HG02885 (cell line): ENCODE measurements around the gene ST7.
A peak's percentile ranks its signal among the peaks of the same experiment; 100 is the strongest.
"Not testable (repeated sequence)": the region's sequence is repeated elsewhere in the genome, so short reads cannot be mapped to it uniquely, and the experiment has no call there.

Experiments used
- ATAC-seq: cut with Tn5 transposase; IDR thresholded peaks from one replicate; pipeline ENCODE4 v1.9.1; 2021; ENCODE audit warnings: mild to moderate bottlenecking; ENCODE audit not compliant: unreplicated experiment, poor library complexity

Gene ST7

GRCh38 chr7:117238472-117238871 lies 285.2 kb downstream of the ST7 start:
- ATAC-seq = no peak

DNA sequence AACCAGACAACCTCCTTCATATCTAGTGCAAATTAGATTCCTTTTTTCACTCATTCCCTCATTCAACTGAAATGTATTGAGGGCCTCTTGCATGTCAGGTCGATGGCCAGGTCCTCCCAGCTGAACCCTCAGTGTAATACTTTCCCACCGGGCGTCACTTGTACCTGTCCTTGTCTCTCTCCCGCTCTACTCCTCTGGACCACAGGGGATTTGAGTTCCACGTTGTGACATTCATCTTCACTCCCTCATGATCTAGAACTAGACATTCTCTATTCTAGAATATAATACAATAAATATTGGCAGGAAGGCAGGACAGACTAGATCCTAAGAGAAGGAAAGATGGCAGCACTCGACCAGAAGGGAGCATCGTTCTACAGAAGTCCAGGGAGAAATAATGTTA lies 285.6 kb downstream of the ST7 start:
- no peak for ATAC-seq

GRCh38 chr7:117241088-117241487 lies 287.8 kb downstream of the ST7 start:
- no peak for ATAC-seq

GRCh38 chr7:117243390-117243789 lies 290.1 kb downstream of the ST7 start:
- no peak for ATAC-seq

DNA sequence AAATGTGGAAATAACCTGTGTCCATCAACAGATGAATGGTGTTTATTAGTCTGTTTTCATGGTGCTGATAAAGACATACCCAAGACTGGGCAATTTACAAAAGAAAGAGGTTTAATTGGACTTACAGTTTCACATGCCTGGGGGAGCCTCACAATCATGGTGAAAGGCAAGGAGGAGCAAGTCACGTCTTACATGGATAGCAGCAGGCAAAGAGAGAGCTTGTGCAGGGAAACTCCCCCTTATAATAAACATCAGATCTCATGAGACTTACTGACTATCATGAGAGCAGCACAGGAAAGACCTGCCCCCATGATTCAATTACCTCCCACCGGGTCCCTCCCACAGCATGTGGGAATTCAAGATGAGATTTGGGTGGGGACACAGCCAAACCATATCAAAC lies 292.4 kb downstream of the ST7 start:
- not testable (repeated sequence) for ATAC-seq

DNA sequence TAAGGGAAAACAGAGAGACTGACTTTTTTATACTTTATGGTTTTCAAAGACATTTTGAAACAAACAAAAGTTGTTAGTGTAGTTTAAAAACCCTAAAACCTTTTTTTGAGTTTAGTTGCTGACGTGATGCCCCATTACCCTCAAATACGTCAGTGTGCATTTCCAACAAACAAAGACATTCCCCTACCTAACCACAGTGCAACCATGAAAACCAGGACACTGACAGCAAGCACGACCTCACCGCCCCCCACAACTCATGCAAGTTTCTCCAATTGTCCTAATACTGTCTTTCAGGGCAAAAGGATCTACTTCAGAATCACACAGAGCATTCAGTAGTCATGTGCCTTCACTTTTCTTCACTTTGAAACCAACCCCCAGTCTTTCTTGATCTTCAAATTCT lies 294.5 kb downstream of the ST7 start:
- ATAC-seq = no peak

- no peak for ATAC-seq
These were observed 295.5 kb downstream of the ST7 start for GRCh38 chr7:117248829-117249228.

DNA sequence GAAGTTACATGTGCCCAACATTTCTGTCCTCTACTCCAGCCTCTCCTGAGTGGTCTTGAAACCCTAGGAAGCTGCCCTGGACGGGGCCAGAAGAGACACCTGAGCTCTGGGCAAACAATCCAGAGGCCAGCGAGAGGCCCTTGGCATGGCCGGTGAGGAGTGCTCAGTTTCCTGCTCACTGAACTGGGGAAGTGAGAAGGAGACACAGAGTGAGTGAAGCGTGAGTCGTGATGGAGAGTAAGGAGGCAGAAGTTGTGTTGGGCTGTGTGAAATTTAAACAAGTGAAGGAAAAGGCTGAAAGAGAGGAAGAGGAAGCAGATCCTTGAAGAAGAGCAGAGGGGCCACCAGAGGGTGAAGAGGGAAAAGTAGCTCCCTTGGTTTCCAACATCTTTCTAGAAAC lies 296.4 kb downstream of the ST7 start:
- ATAC-seq = no peak

DNA sequence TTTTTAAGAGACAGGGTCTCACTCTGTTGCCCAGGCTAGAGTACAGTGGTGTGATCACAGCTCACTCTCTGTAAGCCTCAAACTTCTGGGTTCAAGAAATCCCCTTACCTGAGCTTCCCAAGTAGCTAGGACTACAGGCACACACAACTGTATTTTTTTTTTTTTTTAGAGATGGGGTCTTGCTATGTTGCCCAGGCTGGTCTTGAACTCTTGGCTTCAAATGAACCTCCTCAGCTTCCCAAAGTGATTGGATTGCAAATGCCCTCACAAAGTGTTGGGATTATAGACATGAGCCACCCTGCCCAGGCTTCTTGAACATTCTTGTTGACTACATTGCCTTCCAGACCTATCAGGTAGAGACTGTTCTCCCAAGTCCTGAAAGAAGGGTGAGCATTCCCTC lies 296.9 kb downstream of the ST7 start:
- ATAC-seq = no peak

DNA sequence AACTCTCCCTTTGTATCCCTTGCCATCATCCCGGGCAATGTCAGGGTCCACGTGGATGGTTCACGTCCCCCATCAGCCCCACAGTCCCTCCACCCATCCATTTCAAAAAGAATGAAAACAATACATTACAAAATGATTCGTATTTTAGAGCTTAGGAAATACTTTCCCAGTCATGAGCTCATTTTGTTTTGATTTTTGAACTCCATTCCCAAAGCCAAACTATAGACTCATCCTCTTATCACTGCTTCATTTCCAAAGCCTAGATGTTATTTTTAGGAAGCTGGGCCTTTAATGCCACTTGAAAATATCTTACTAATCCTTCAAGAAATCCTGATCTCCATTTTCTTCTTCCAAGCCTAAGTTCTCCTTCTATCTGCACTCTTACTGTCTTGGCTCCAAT lies 297.5 kb downstream of the ST7 start:
- no peak for ATAC-seq

- peak; percentile 67 for ATAC-seq
These were observed 298.4 kb downstream of the ST7 start for GRCh38 chr7:117251687-117252086.

GRCh38 chr7:117259615-117260014 lies 306.3 kb downstream of the ST7 start:
- peak; percentile 17 for ATAC-seq

- no peak for ATAC-seq
These were observed 309.2 kb downstream of the ST7 start for GRCh38 chr7:117262546-117262945.

DNA sequence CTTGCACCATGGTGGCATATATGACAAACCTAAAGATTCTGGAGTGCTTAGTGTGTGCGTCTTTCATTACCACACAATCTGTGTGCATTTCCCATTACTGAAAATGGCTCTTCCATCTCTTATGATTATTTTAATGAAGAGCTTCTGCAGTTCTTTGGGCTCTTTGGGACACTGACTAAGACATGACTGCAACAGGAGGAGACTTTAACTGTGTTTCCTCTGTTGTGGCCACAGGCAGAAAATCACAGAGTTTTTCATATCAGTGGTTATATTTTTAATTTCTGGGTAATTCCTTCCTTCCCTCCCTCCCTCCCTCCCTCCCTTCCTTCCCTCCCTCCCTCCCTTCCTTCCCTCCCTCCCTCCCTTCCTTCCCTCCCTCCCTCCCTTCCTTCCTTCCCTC lies 311.4 kb downstream of the ST7 start:
- ATAC-seq = no peak

DNA sequence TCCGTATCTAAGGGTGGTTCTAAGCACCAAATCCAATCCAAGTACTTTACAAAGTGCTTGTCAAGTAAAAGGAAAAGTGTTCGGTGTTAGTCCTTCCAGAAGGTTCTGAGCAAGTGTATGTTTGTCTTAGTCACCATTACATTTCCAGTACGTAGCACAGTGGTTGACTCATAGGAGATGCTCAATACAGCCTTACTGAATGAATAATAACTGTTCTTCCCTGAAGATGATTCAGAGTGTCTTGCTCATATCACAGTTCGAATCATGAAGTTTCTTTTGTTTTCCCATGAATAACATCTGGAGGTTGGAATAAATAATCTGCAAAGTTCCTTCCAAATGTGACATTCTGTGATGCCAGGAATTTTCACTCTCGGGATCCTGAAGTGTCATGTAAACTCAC lies 316.1 kb downstream of the ST7 start:
- ATAC-seq = no peak

DNA sequence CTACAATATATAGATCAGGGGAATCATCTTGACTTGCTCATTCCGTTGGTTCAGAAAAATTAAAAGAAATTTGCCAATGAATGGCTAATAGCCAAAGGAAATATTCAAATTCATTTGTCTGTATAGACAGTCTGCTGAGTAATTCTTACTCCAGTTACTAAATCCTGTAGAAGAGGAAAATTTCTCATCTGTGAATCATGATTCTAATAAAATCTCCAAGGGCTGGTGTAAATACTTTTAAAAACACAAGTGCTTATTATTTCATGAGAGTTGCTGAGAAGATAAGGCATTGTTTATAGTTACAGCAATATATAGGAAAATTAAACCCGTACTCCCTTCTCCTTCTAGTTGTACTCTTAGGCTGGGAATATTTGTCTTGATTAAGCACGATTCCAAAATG lies 316.6 kb downstream of the ST7 start:
- ATAC-seq = no peak

DNA sequence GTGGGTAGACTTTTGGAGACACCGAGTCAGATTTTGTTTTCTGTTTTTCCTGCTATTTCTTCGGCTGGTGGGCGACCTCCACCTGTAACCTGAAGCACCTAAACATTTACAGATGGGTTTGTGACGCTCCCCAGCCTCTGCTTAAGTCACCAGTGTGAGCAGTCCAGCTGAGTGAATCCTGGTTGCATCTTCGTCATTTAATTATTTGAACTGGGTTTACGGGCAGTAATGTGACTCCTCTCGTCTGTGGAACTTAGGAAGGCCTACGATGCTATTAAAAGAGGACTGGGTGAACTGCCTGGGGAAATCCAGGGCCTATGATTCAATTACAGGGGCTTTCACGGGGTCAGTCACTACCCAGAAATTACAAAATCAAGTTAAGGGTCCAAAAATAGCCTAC lies 317.1 kb downstream of the ST7 start:
- no peak for ATAC-seq

DNA sequence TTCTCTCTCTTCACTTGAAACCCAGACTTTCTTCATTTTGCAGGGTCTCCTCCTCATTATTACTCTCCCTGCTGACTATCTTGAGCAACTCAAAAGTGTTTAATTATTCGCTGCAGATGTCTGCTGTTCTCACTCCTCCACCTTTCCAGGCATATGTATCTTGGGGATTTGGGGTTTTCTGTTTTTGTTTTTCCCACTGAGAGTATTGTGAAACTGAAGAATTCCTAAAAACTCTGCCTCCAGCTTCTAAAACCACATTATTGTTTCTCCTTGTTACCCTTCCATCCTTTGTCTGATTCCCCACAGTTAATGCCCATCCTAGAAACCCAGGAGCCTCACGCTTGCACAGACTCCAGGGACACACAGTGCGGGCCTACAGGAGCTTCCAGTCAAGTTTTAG lies 318.3 kb downstream of the ST7 start:
- ATAC-seq = no peak

DNA sequence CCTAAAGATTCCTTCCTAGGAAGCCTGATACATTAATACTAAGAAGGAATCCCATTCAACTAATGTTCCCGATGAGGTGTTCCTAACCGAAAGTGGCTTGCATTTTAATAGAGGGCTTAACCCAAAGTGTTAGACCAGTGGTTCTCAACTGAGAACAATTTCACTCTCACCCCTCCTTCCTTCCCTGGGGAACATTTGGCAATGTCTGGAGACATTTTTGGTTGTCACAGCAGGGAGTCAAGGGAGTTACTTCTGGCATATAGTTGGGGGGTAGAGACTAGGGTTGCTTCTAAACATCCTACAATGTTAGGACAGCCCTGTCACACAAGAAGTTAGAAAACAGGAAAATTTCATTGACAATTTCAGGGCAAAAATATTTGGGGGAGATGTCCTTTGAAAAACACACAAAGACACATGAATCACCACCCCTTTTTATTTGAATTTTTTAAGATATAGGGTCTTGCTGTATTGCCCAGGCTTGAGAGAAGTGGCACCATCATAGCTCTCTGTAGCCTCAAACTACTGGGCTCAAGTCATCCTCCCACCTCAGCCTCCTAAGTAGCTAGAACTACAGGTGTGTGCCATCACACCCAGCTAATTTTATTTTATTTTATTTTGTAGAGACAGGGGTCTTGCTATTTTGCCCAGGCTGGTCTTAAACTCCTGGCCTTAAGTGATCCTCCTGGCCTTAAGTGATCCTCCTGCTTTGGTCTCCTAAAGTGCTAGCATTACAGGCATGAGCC lies 318.9 kb downstream of the ST7 start:
- no peak for ATAC-seq

GRCh38 chr7:117273325-117273724 lies 320.0 kb downstream of the ST7 start:
- ATAC-seq = no peak

- no peak for ATAC-seq
These were observed 320.5 kb downstream of the ST7 start for GRCh38 chr7:117273814-117274225.

GRCh38 chr7:117274951-117275350 lies 321.6 kb downstream of the ST7 start:
- ATAC-seq = no peak

- ATAC-seq = no peak
These were observed 324.3 kb downstream of the ST7 start for GRCh38 chr7:117277576-117277975.
